Adrenal gland (tissue), 12 donors: Measurements from ENCODE around the gene ATP11A. TPM values are rescaled to one million over a fixed set of nuclear protein-coding genes. Genes with fewer than 3 reads are reported as not detected.

Experiments
- DNase-seq, 7 donors: peaks; one replicate each; pipeline ENCODE4 v3.0.0-alpha.2; 2019 to 2020
- H3K27ac ChIP-seq, 5 donors: fragments of 200-600 bp; sonication (generic) in 4 of 5; 1 replicate in 3 of 5; 2 replicates in 2 of 5; pipeline versions ENCODE4 v1.5.1 to v1.8.0; 2016 to 2020; ENCODE audit warnings: mild to moderate bottlenecking in 1 of 5
- H3K27me3 ChIP-seq: fragments of 200-600 bp; 2 replicates; pipeline ENCODE4 v1.8.0; 2021
- H3K36me3 ChIP-seq, 2 donors: fragments of 200-600 bp; replicated peaks in 1 of 2; 1 replicate in 1 of 2; 2 replicates in 1 of 2; pipeline versions ENCODE4 v1.5.1 to v1.8.0; 2018 to 2022
- H3K4me1 ChIP-seq, 2 donors: fragments of 200-600 bp; replicated peaks in 1 of 2; 1 replicate in 1 of 2; 2 replicates in 1 of 2; pipeline versions ENCODE4 v1.5.1 to v1.8.0; 2018 to 2021
- H3K4me3 ChIP-seq, 4 donors: fragments of 200-600 bp; sonication (generic) in 3 of 4; one replicate each; pipeline ENCODE4 v1.5.1; 2016 to 2018
- H3K9me3 ChIP-seq, 3 donors: fragments of 200-600 bp; sonication (generic) in 1 of 3; replicated peaks in 1 of 3; 1 replicate in 2 of 3; 2 replicates in 1 of 3; pipeline versions ENCODE4 v1.5.1 to v1.8.0; 2016 to 2021
- CTCF ChIP-seq, 6 experiments: fragments of 450-650 bp in 4 of 6; fragments of 200-600 bp in 2 of 6; sonication (generic) in 1 of 6; IDR thresholded peaks; 1 replicate in 5 of 6; 2 replicates in 1 of 6; pipeline versions ENCODE4 v1.5.1 to v1.8.0; 2016 to 2021; ENCODE audit warnings: antibody characterized with exemption in 6 of 6, mild to moderate bottlenecking in 2 of 6, moderate library complexity in 1 of 6
- POLR2A ChIP-seq, 2 donors: fragments of 450-650 bp; IDR thresholded peaks; one replicate each; pipeline ENCODE4 v1.6.1; 2017; ENCODE audit warnings: antibody characterized with exemption in 2 of 2, mild to moderate bottlenecking in 2 of 2, moderate library complexity in 1 of 2
- WGBS, 4 donors: extraction: QIAGEN DNeasy Blood & Tissue Kit in 2 of 4; methylation state at CpG; one replicate each; pipeline versions ENCODE4 v1.1.5 to v1.1.7; 2013 to 2017; 5-methylcytosine and 5-hydroxymethylcytosine counted together
- intact Hi-C, 2 donors: fragments of 100-400 bp; cut with DNase I; formaldehyde crosslinking; loops; one replicate each; pipeline versions ENCODE4 v1.14.1 to v1.15.0; 2022 to 2023
- polyA plus RNA-seq, 3 donors: library from polyadenylated mRNA; stranded (reverse); fragments of 200-250 nt in 2 of 3; fragments of 350-450 nt in 1 of 3; fragmentation: Illumina TruSeq in 1 of 3; extraction: RNeasy Lipid Tissue Mini Kit (QIAGEN cat#74804) in 1 of 3; gene quantifications; one replicate each; pipeline ENCODE4 v1.2.3, GENCODE V29; 2013 to 2014
- total RNA-seq, 9 donors: library from RNA; depleted of rRNA in 4 of 9; stranded (reverse); fragments of >200 nt in 4 of 9; fragments of 120-200 nt in 1 of 9; fragmentation: NEBNext Ultra II Directional in 1 of 9; extraction: Animal tissue kit (Norgen Biotek cat#: 25700) in 1 of 9; gene quantifications; one replicate each; pipeline versions ENCODE4 v1.1.0 to v1.2.4, GENCODE V29; 2013 to 2023
- donor health status: healthy with polysubstance abuse.
- donor health status: Bipolar disorder and iron deficiency.
- donor health status: DM: yes; HTN: yes; CAD: no.
- donor health status: DM: no; HTN: no; CAD: no.
- donor health status: DM: no; HTN: no; CAD: no.
- donor health status: DM: yes; HTN: yes; CAD: no.

Gene ATP11A
- total and polyA plus RNA-seq, 12 donors = 6.0 to 94.1 (median 29.8) TPM

DNA sequence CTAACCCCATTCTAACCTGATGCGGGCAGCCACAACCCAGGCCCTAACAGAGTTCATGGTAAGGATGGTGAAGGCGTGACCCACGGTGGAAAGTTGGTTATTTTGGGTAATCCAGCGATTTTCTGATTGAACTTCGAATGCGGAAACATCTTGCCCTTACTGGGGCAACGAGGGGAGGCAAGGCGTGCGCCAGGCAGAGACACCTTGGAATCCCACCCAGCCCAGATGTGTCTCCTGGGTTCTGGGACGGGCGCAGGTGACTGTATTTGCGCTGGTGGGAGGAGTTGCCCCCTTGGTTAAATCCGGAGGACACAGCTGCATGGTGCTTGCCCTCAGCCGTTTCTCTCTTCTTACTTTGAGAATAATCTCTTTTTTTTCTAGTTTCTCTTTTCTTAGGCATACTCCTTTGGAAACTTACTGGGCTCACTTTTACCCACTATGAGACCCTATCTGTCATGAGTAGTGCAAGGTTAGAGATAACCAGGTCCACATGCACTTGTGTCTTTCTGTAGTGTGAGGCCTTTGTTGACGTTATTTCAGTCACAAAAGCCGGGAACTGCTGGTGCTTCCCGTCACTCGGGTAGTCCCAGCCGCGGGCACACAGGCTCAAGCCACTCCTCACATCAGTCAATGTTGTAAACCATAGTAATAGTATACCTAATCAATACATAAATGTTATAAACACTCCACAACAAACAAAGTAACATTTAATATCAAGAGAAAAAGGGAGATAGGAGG, 81.5 kb downstream of the ATP11A start:
- Histone ChIP-seq H3K4me1 (peaks cover 14 to 15% of the 10 kb centered on the region in 2 donors), H3K27me3 (no peaks in the 10 kb centered on the region), H3K27ac (no peak overlapping the region), H3K9me3 (no peaks in the 10 kb centered on the region), H3K4me3 (no peak overlapping the region), H3K36me3 (no peaks in the 10 kb centered on the region)
- no peak for DNase-seq
- TF ChIP-seq POLR2A (IDR thresholded peaks at IDR 0.05) (no peak), CTCF (IDR thresholded peaks at IDR 0.05) (no peak)
- intact Hi-C loops = no loop called here
- WGBS, 4 donors = 92 to 95% (median 94%) methylated on average over 20 of the region's 20 CpGs

GRCh38 chr13:112771877-112772538, 82.2 kb downstream of the ATP11A start:
- WGBS, 4 donors = 82 to 86% (median 85%) methylated on average over 18 of the region's 18 CpGs
- Histone ChIP-seq H3K27ac (no peak overlapping the region), H3K4me3 (no peak overlapping the region), H3K36me3 (no peaks in the 10 kb centered on the region), H3K4me1 (peaks cover 14 to 15% of the 10 kb centered on the region in 2 donors), H3K9me3 (no peaks in the 10 kb centered on the region), H3K27me3 (no peaks in the 10 kb centered on the region)
- DNase-seq = no peak
- intact Hi-C loops = no loop called here
- TF ChIP-seq POLR2A (IDR thresholded peaks at IDR 0.05) (no peak), CTCF (IDR thresholded peaks at IDR 0.05) (no peak)

GRCh38 chr13:112772539-112772909, 82.7 kb downstream of the ATP11A start:
- Histone ChIP-seq H3K27ac (no peak overlapping the region), H3K27me3 (no peaks in the 10 kb centered on the region), H3K4me3 (no peak overlapping the region), H3K9me3 (no peaks in the 10 kb centered on the region), H3K4me1 (peaks cover 14 to 15% of the 10 kb centered on the region in 2 donors), H3K36me3 (no peaks in the 10 kb centered on the region)
- no peak for DNase-seq
- intact Hi-C loops = no loop called here
- WGBS, 4 donors = 95 to 98% (median 97%) methylated on average over 10 of the region's 10 CpGs
- no peak for TF ChIP-seq POLR2A (IDR thresholded peaks at IDR 0.05)
- TF ChIP-seq CTCF (IDR thresholded peaks at IDR 0.05) = no peak

- DNase-seq = no peak
- TF ChIP-seq CTCF (IDR thresholded peaks at IDR 0.05) (no peak), POLR2A (IDR thresholded peaks at IDR 0.05) (no peak)
- Histone ChIP-seq H3K4me3 (no peak overlapping the region), H3K4me1 (peaks cover 14 to 15% of the 10 kb centered on the region in 2 donors), H3K27ac (no peak overlapping the region), H3K9me3 (no peaks in the 10 kb centered on the region), H3K36me3 (no peaks in the 10 kb centered on the region), H3K27me3 (no peaks in the 10 kb centered on the region)
- intact Hi-C loops = no loop called here
- WGBS, 4 donors = 94 to 97% (median 95%) methylated on average over 8 of the region's 8 CpGs
Measured at GRCh38 chr13:112772929-112773328, 83.1 kb downstream of the ATP11A start.
